ENCODE measurements around the gene HERPUD2. TPM values are rescaled to one million over a fixed set of nuclear protein-coding genes. Genes with fewer than 3 reads are reported as not detected.
"Not testable (repeated sequence)": the region's sequence is repeated elsewhere in the genome, so short reads cannot be mapped to it uniquely, and the experiment has no call there.

The HERPUD2 gene
- total RNA-seq, 1 donor from 2014 or later, result 18.3 TPM

GRCh38 chr7:35680403-35681013, 14.4 kb downstream of the HERPUD2 start:
- DNase-seq (ENCODE audit: low spot score), result no peak

- no peak for DNase-seq (ENCODE audit: low spot score)
Observed at GRCh38 chr7:35677582-35678356, 17.2 kb downstream of the HERPUD2 start.

- no peak for DNase-seq (ENCODE audit: low spot score)
Observed at GRCh38 chr7:35676211-35676610, 18.7 kb downstream of the HERPUD2 start.

DNA sequence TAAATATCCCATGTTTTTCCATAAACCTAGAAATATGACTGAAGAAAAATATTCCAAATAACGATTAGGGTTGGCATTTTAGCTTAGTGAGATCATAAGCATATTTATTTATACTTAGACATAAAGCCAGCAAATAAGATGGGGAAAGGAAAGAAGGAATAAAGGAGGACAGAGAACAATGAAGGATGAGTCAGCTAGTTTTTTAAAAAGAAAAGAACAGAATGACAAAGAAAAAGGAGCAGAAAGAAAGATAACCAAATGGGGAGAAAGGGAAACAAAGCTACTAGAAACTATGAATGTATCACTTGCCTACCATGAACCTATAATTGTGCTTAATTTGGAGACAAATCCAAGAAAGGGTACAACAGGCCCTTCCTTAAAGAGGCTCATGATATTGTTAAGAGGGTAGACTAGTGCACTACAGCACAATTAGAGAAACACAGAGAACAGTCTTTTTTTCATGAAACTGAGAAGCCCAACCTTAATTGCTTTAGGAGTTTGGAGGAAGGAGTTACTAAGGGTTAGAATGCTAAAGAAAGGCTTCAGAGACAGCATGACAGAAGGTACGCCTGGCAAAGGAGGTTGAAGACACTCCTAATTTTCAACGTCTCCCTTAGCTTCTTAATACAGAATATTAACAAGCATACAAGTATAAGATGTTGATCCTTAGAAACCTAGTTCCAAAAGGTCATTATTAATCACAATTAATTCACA, 23.9 kb downstream of the HERPUD2 start:
- DNase-seq (ENCODE audit: low spot score), result no peak

- not testable (repeated sequence) for DNase-seq (ENCODE audit: low spot score)
Observed at GRCh38 chr7:35660411-35660810, 34.5 kb downstream of the HERPUD2 start.

DNA sequence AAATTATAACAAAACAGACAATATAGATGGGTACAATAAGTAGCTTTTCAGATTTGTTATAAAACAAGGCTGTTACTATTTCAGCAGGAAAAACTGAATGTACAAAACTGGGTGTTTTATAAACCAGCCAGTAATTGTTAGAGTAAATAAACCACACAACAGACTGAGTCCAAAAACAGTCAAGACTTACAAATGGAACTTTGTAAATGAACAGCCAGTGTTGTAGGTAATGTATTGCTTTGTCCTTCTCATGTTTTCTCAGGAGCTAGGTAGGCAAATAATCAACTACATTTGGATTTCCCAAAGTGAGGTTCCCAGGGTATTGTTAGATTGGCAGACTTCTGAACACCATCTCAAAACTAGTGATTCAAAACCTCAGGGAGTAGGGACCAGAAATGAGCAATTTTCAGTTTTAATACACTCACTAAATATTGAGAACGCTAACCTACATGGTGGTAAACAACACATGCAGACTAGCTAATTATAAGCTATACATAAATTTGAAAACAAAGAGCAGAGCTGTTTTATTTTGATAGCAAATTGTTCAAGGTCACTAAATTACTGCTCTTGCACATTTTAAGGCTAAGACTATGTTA, 36.2 kb downstream of the HERPUD2 start:
- no peak for DNase-seq (ENCODE audit: low spot score)

DNA sequence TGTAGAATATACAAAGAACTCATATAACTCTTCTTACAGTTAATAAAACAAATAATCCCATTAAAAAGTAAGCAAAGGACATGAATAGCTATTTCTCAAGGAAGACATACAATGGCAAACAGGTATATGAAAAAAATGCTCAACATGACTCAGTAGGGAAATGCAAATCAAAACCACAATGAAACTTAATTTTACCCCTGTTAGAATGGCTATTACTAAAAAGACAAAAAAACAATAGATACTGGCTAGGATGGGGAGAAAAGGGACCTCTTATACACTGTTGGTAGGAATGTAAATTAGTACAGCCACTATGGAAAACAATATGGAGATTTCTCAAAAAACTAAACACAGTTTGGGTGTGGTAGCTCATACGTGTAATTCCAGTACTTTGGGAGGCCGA, 37.8 kb downstream of the HERPUD2 start:
- DNase-seq (ENCODE audit: low spot score), result no peak

DNA sequence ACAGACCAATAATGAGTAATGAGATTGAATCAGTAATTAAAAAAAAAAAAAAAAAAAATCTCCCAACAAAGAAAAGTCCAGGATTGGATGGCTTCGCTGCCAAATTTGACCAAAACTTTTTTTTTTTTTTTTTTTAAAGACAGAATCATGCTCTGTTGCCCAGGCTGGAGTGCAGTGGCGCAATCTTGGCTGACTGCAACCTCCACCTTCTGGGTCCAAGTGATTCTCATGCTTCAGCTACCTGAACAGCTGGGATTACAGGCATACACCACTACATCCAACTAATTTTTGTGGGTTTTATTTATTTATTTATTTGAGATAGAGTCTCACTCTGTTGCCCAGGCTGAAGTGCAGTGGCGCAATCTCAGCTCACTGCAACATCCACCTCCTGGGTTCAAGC, 40.4 kb downstream of the HERPUD2 start:
- DNase-seq (ENCODE audit: low spot score), result not testable (repeated sequence)

DNA sequence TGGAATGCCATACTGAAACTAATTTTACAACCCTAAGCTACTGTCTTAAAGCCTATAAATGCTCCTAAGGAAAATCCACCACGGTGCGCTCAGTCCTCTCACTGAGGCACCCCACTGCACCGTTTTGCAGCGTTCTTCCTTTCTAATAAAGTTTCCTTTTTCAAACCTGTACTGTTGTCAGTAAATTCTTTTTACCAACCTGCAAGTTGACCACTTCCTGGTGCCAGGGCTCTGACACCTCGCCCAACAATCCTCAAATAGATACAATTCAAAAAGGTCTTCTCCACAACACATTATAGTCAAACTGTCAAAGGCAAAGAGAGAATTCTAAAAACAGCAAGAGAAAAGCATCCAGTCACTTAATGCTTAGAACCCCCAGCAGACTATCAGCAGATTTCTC, 42.8 kb downstream of the HERPUD2 start:
- no peak for DNase-seq (ENCODE audit: low spot score)

- no peak for DNase-seq (ENCODE audit: low spot score)
Observed at GRCh38 chr7:35650751-35651150, 44.2 kb downstream of the HERPUD2 start.

GRCh38 chr7:35649711-35650110, 45.2 kb downstream of the HERPUD2 start:
- DNase-seq (ENCODE audit: low spot score), result no peak

- no peak for DNase-seq (ENCODE audit: low spot score)
Observed at GRCh38 chr7:35648367-35648766, 46.6 kb downstream of the HERPUD2 start.

- DNase-seq (ENCODE audit: low spot score), result peak; percentile 61
Observed at GRCh38 chr7:35647171-35647574, 47.8 kb downstream of the HERPUD2 start.

- DNase-seq (ENCODE audit: low spot score), result no peak
Observed at GRCh38 chr7:35646289-35647023, 48.5 kb downstream of the HERPUD2 start.

GRCh38 chr7:35645691-35646090, 49.2 kb downstream of the HERPUD2 start:
- no peak for DNase-seq (ENCODE audit: low spot score)

DNA sequence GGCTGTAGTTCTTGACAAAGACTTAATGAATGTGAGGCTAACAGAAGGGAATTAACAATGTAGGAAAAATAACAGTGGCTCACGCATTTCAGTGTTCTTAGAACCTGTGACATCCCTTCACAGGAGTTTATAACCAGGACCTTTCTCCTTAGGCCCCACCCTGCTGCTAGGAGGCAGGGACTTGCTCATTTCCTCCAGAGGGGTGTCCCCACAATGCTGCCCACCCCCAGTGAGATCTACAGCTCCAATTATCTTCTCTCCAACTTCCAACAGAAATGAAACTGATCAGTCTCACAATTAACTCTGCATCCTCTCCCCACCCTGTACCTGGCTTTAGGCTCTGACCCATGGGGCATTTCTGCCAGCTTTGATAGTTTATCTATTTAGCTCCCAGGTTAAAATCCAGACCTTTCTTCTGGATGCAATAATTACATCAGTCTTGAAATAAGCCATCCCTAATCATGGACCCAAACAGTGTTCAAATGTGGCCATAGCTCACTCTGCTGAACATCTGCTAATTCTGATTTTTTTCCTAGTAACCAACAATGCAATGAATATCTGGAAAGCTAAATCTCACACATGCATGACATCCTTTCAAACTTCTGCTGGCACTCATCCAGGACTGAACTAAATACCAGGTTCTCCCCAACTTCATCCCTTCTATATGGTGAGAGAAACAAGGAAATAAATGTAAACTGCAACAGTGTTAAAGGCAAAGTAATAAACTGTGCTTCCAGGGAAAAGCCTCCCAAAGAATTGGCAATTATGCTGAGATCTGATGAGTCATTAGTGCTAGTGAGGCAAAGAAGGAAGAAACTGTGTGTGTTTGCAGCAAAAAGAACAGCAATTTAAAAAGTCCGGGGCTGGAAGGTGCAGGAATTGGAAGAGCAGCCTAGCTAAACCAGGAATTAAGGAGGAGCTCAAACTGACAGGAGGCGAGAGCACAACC, 64.6 kb downstream of the HERPUD2 start:
- peak; percentile 32 for DNase-seq (ENCODE audit: low spot score)

- peak; percentile 56 for DNase-seq (ENCODE audit: low spot score)
Observed at GRCh38 chr7:35624299-35625186, 70.4 kb downstream of the HERPUD2 start.

GRCh38 chr7:35623381-35623780, 71.6 kb downstream of the HERPUD2 start:
- no peak for DNase-seq (ENCODE audit: low spot score)

GRCh38 chr7:35619863-35620262, 75.1 kb downstream of the HERPUD2 start:
- no peak for DNase-seq (ENCODE audit: low spot score)
